Astrocyte of the cerebellum (primary cell): Measurements from ENCODE around the gene TAOK3.

Experiments
- DNase-seq: peaks from one replicate; pipeline ENCODE4 v3.0.0-alpha.2; 2011; ENCODE audit warnings: low read depth
- H3K4me3 ChIP-seq: 2 replicates; pipeline ENCODE4 v1.5.1; 2011; ENCODE audit warnings: mild to moderate bottlenecking, low read depth, low read length, moderate library complexity
- in situ Hi-C: cut with HindIII; loops from 2 replicates; pipeline ENCODE4 v1.10.0; 2017; ENCODE audit warnings: low sequenced_read_pairs
- TF ChIP-seq, protein P1 (sequence below): IDR thresholded peaks from 2 replicates; pipeline ENCODE4 v1.5.1; 2012; ENCODE audit warnings: low read length, low read depth, moderate library complexity, mild to moderate bottlenecking; ENCODE audit errors: missing control alignments

Gene TAOK3

DNA sequence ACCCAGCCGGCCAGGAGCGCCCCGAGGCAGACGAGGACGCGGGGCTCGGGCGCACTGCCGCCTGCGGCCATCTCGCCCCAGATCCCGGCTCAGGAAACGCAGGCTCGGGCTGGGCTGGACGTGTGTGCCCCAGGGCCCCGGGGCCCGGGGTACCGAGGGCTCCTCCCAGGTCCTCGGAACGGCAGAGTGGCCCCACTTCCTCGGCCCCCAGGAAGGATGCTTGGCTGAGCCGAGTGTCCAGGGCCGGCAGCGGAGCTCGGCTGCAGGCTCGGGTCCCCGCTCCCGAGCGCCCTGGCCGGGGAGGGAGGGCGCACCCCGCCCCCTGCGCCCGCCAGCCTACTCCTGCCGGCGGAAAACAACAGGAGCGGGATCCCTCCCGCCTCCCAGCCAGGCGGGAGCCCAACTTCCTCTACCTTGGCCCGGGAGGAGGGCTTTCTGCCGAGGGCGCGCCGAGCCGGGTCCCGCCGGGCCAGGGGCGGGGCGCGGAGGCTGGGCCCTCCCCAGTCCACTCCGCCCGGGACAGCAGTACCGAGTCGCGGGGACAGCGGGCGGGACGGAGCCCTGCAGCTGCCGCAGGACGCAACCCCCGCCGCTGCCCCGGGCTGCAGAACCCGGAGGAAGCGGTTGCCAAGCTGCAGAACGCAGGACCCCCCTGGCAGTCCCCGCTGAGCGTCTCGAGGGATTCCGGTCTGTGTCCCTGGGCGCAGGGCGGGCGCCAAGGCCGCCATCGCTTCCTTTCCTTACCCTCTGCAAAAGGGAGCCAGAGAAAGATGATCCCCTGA lies 268.9 kb downstream of the TAOK3 start, which contains the start of gene VSIG10:
Gene VSIG10, minus strand, starts transcription at position 411 of the 782 bp plus-strand sequence. Its CDS starts 340 bp downstream, at position 71.
- no peak for DNase-seq
- TF ChIP-seq, protein P1, sequence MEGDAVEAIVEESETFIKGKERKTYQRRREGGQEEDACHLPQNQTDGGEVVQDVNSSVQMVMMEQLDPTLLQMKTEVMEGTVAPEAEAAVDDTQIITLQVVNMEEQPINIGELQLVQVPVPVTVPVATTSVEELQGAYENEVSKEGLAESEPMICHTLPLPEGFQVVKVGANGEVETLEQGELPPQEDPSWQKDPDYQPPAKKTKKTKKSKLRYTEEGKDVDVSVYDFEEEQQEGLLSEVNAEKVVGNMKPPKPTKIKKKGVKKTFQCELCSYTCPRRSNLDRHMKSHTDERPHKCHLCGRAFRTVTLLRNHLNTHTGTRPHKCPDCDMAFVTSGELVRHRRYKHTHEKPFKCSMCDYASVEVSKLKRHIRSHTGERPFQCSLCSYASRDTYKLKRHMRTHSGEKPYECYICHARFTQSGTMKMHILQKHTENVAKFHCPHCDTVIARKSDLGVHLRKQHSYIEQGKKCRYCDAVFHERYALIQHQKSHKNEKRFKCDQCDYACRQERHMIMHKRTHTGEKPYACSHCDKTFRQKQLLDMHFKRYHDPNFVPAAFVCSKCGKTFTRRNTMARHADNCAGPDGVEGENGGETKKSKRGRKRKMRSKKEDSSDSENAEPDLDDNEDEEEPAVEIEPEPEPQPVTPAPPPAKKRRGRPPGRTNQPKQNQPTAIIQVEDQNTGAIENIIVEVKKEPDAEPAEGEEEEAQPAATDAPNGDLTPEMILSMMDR: no peak

DNA sequence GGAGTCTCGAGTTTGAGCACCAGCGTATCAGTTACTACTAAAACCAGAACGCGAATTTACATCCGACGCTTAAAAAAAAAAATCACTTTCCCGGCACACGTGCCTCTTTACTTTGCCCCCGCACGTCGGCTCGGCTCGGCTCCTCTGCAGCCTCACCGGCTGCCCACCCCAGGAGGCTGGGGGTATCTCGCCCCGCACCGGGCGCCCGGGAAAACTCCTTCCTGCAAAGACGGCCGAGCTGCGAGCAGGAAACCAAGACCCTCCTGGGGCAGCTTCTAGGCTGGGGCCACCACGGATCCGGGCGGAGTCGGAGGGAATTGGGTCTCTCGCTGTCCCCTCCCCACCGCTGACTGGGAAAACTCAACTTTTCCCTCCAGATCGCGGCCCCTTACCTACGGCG lies 269.5 kb downstream of the TAOK3 start:
- TF ChIP-seq, protein P1: no peak
- no peak for DNase-seq
- in situ Hi-C loops: no loop called here

More for the DNA sequence above, 268.9 kb downstream of the TAOK3 start, which contains the start of gene VSIG10:
- in situ Hi-C loops: no loop called here
- H3K4me3 ChIP-seq: peak within 1 kb of the TSS; percentile 78

DNA sequence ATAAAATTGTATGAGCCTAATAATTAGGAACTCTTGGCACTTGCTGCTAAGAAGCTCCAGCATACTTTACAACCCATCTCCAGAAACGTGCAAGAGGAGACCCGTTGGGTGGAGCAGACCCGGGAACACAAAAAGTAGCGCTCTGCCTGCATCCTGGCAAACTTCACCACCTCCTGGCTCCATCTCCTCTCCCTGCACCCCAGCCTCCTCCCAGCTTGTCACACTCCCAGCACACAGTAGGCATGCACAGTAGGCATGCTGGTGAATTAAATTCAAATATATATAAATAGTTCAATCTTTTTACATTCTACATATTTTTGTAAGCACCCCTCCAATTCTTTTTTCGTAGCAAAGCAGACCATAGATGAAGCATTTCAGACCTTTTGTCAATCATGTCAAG lies 270.1 kb downstream of the TAOK3 start:
- no peak for DNase-seq
- in situ Hi-C loops: no loop called here
- peak overlapping the region; percentile 78 for H3K4me3 ChIP-seq
- TF ChIP-seq, protein P1: no peak

More for the DNA sequence above, 269.5 kb downstream of the TAOK3 start:
- H3K4me3 ChIP-seq: peak overlapping the region; percentile 78

DNA sequence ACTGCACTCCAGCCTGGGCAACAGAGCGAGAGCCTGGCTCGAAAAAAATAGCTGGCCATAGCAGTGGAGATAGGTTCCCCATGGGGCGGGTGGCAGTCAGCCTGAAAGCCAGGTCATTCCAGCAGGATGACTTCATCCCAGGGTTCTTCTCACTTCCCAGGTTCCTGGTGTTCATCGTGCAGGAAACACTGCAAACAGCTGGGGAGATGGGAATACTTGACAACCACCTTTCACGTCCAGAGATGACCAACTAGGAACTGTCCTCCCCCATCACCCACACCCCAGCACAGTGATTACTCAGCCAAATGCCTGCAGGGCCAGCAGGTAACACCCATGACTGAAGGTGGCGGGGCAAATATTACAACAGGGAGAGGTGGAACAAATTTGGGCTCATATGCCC lies 270.6 kb downstream of the TAOK3 start:
- TF ChIP-seq, protein P1: no peak
- in situ Hi-C loops: no loop called here
- H3K4me3 ChIP-seq: no peak overlapping the region
- DNase-seq: no peak

DNA sequence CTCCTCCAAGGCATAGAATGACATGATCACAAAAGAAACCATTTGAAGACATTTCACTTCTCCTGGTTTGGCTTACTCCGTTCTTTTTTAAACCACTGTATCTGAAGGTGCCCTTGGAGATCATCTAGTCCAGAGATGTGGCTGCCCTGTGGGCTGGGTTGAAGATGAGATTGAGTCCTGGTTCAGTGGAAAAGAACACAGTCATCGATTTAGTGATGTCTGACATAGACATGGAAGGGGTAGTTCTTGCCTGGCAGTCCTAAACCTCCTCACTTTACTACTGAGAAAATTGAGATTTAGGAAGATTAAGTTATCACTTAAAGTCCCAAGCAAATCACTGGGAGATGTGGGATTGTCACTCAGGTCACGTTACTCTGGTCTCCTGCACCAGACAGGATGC lies 271.7 kb downstream of the TAOK3 start:
- in situ Hi-C loops: no loop called here
- H3K4me3 ChIP-seq: no peak overlapping the region
- DNase-seq: no peak
- TF ChIP-seq, protein P1: no peak
